Stimulated activated CD4-positive, alpha-beta T cell treated with anti-CD3 and anti-CD28 coated beads, TNF-alpha, amount 100 ng/mL, for 24 hours (primary cell): ENCODE measurements around the gene CES3.

Experiments used
- DNase-seq, 3 experiments: peaks; one replicate each; pipeline ENCODE4 v3.0.0-alpha.2; 2020; ENCODE audit warnings: low read depth in 3 of 3

CES3 gene

GRCh38 chr16:67006930-67007658 lies 46.0 kb downstream of the CES3 start:
- DNase-seq, result no peak

- no peak for DNase-seq
Observed at GRCh38 chr16:67009158-67009557, 48.1 kb downstream of the CES3 start.

GRCh38 chr16:67011274-67011673 lies 50.2 kb downstream of the CES3 start:
- DNase-seq, result no peak

GRCh38 chr16:67013233-67013822 lies 52.3 kb downstream of the CES3 start:
- peak in 1 of 3 experiments; percentile 13 for DNase-seq

- DNase-seq, result peak; percentile 51 to 88 (median 53)
Observed at GRCh38 chr16:67013823-67014633, 53.0 kb downstream of the CES3 start.

- no peak for DNase-seq
Observed at GRCh38 chr16:67014634-67015312, 53.7 kb downstream of the CES3 start.

GRCh38 chr16:67015313-67015731 lies 54.3 kb downstream of the CES3 start:
- no peak for DNase-seq

- DNase-seq, result no peak
Observed at GRCh38 chr16:67016143-67016542, 55.1 kb downstream of the CES3 start.

GRCh38 chr16:67016681-67017420 lies 55.8 kb downstream of the CES3 start:
- DNase-seq, result no peak

GRCh38 chr16:67017421-67017750 lies 56.3 kb downstream of the CES3 start:
- no peak for DNase-seq

GRCh38 chr16:67017810-67018488 lies 56.9 kb downstream of the CES3 start:
- DNase-seq, result peak; percentile 71 to 86 (median 83)

- DNase-seq, result no peak
Observed at GRCh38 chr16:67019171-67019570, 58.1 kb downstream of the CES3 start.

GRCh38 chr16:67021321-67021720 lies 60.3 kb downstream of the CES3 start:
- no peak for DNase-seq

- no peak for DNase-seq
Observed at GRCh38 chr16:67022531-67023214, 61.6 kb downstream of the CES3 start.

- no peak for DNase-seq
Observed at GRCh38 chr16:67023689-67024088, 62.6 kb downstream of the CES3 start.
